PC-9 (cell line): ENCODE measurements around the gene CRTC3. TPM values are rescaled to one million over a fixed set of nuclear protein-coding genes. Genes with fewer than 3 reads are reported as not detected.

Source experiments
- BruUV-seq: library from RNA; stranded (reverse); fragments of 400-500 nt; replicated peaks from 2 replicates; lab custom pipeline; 2021; lab: Mats Ljungman, UMichigan
- CTCF ChIA-PET: fragments of 300-600 bp; sonication (Branson Sonifier 250); formaldehyde crosslinking; loops from one replicate; lab custom pipeline; 2022; ENCODE audit warnings: antibody characterized with exemption; lab: Charles Lee
- POLR2A ChIA-PET: fragments of 300-600 bp; sonication (Branson Sonifier 250); formaldehyde crosslinking; loops from one replicate; lab custom pipeline; 2022; ENCODE audit warnings: antibody characterized with exemption; ENCODE audit not compliant: unreplicated experiment; lab: Charles Lee
- DNase-seq, 2 experiments: peaks; one replicate each; pipeline versions ENCODE4 v3.0.0 to v3.0.0-alpha.2; 2015 to 2022; ENCODE audit warnings: mixed read lengths in 1 of 2
- H2AFZ ChIP-seq: fragments of 200-600 bp; sonication (generic); 2 replicates; pipeline ENCODE4 v1.8.1; 2017; ENCODE audit warnings: antibody characterized with exemption
- H3F3A ChIP-seq: fragments of 200-600 bp; sonication (generic); 2 replicates; pipeline ENCODE4 v1.8.1; 2017; ENCODE audit warnings: antibody characterized with exemption, mild to moderate bottlenecking, low read depth; ENCODE audit not compliant: insufficient read depth
- H3K27ac ChIP-seq: fragments of 200-600 bp; sonication (generic); 2 replicates; pipeline ENCODE4 v1.6.1; 2016; ENCODE audit warnings: mixed run types
- H3K27me3 ChIP-seq: fragments of 200-600 bp; sonication (generic); 2 replicates; pipeline ENCODE4 v1.6.1; 2016; ENCODE audit warnings: low read depth, mixed run types; ENCODE audit not compliant: insufficient read depth
- H3K36me3 ChIP-seq: fragments of 200-600 bp; sonication (generic); 2 replicates; pipeline ENCODE4 v1.6.1; 2016; ENCODE audit warnings: low read depth, mixed run types
- H3K4me1 ChIP-seq: fragments of 200-600 bp; sonication (generic); replicated peaks from 2 replicates; pipeline ENCODE4 v1.6.1; 2016; ENCODE audit warnings: mixed run types; ENCODE audit not compliant: insufficient read depth
- H3K4me2 ChIP-seq: fragments of 200-600 bp; sonication (generic); 2 replicates; pipeline ENCODE4 v1.6.1; 2017; ENCODE audit warnings: mixed run types
- H3K4me3 ChIP-seq: fragments of 200-600 bp; sonication (generic); 2 replicates; pipeline ENCODE4 v1.6.1; 2016; ENCODE audit warnings: mixed run types
- H3K79me2 ChIP-seq: fragments of 200-600 bp; sonication (generic); 2 replicates; pipeline ENCODE4 v1.6.1; 2017; ENCODE audit warnings: low read depth, mixed run types
- H3K9me2 ChIP-seq: fragments of 200-600 bp; sonication (generic); 2 replicates; pipeline ENCODE4 v1.8.1; 2017; ENCODE audit warnings: mild to moderate bottlenecking; ENCODE audit not compliant: insufficient read depth
- H3K9me3 ChIP-seq: fragments of 200-600 bp; sonication (generic); 2 replicates; pipeline ENCODE4 v1.8.1; 2016; ENCODE audit warnings: low read depth; ENCODE audit not compliant: insufficient read depth
- H4K20me1 ChIP-seq: fragments of 200-600 bp; sonication (generic); 2 replicates; pipeline ENCODE4 v1.8.1; 2017; ENCODE audit not compliant: insufficient read depth
- EZH2 ChIP-seq: fragments of 200-600 bp; sonication (generic); IDR thresholded peaks from 2 replicates; pipeline ENCODE4 v1.8.0; 2017; ENCODE audit warnings: antibody characterized with exemption, low read depth
- intact Hi-C: fragments of 100-400 bp; cut with micrococcal nuclease; formaldehyde crosslinking; loops from one replicate; pipeline ENCODE4 v1.10.0; 2022; ENCODE audit not compliant: unreplicated experiment
- total RNA-seq: library from RNA; stranded (reverse); gene quantifications from 2 replicates; pipeline ENCODE4 v1.2.3, GENCODE V29; 2021
- TF ChIP-seq, protein P1 (sequence below): fragments of 200-600 bp; sonication (generic); conservative IDR thresholded peaks from 2 replicates; pipeline ENCODE4 v1.6.1; 2017; ENCODE audit warnings: mixed run types, antibody characterized with exemption, mild to moderate bottlenecking, moderate library complexity

Gene CRTC3
- total RNA-seq, 1 experiment from 2014 or later: 18.6 TPM

DNA sequence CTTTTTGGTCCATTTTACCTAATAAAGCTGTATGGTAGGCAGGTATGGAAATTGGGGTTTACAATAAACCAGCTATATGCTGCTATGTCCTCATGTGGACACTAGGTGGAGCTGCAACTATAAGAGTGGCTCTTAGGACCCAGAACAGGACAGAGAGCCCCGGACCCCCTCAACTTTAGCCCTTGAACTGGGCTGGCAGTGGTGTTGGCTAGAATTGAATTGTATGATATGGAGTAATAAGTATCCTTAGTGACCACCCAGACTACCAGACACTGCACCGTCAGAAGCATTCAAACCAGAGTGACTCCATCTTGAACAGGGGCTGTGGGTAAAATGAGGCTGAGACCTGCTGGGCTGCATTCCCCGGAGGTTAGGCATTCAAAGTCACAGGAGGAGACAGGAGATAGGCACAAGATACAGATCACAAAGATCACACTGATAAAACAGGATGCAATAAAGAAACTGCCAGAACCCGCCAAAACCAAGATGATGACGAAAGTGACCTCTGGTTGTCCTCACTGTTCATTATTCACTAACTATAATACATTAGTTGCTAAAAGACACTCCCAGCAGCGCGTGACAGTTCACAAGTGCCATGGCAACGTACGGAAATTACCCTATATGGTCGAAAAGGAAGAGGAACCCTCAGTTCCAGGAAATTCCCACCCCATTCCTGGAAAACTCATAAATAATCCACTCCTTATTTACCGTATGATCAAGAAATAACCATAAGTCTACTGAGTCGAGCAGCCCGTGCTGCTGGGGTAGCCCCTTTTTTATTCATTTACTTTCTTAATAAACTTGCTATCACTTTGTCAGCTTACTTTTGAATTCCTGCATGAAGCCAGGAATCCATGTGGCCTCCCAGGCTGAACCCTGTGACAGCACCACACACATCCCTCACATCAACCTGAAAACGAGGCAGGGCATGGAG lies 118.7 kb downstream of the CRTC3 start:
- no TSS peak for BruUV-seq
- Histone ChIP-seq H3K4me1 (peaks cover 24% of the 10 kb centered on the region), H3K27ac (peak overlapping the region; percentile 41), H3K9me2 (no peaks in the 10 kb centered on the region), H3K27me3 (no peaks in the 10 kb centered on the region), H3K79me2 (no peaks in the 10 kb centered on the region), H3K4me3 (peak overlapping the region; percentile 21; the same call in 1 of the 2 replicates), H4K20me1 (no peaks in the 10 kb centered on the region), H3F3A (peaks cover 32% of the 10 kb centered on the region), H3K36me3 (no peaks in the 10 kb centered on the region), H3K4me2 (peak overlapping the region; percentile 77), H3K9me3 (no peaks in the 10 kb centered on the region), H2AFZ (peak overlapping the region; percentile 45; the same call in 1 of the 2 replicates)
- CTCF ChIA-PET: interaction anchor here (0.5 to 1.3 kb wide), 13 partner anchors 30 to 385 kb away, joined by 3 to 10 read pairs (median 3); partner anchors contain the start of genes BLM, UNC45A and VPS33B
- intact Hi-C loops: loop anchor here (1.0 to 5.0 kb wide), 6 partner anchors 45 to 355 kb away; no protein-coding TSS in a partner anchor
- peak; percentile 41 to 69 for DNase-seq
- TF ChIP-seq, protein P1, sequence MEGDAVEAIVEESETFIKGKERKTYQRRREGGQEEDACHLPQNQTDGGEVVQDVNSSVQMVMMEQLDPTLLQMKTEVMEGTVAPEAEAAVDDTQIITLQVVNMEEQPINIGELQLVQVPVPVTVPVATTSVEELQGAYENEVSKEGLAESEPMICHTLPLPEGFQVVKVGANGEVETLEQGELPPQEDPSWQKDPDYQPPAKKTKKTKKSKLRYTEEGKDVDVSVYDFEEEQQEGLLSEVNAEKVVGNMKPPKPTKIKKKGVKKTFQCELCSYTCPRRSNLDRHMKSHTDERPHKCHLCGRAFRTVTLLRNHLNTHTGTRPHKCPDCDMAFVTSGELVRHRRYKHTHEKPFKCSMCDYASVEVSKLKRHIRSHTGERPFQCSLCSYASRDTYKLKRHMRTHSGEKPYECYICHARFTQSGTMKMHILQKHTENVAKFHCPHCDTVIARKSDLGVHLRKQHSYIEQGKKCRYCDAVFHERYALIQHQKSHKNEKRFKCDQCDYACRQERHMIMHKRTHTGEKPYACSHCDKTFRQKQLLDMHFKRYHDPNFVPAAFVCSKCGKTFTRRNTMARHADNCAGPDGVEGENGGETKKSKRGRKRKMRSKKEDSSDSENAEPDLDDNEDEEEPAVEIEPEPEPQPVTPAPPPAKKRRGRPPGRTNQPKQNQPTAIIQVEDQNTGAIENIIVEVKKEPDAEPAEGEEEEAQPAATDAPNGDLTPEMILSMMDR: peak; percentile 97
- no peak for TF ChIP-seq EZH2
- POLR2A ChIA-PET: interaction anchor here (0.6 to 0.7 kb wide), 2 partner anchors 282 to 346 kb away, joined by 3 to 7 read pairs; no protein-coding TSS in a partner anchor

DNA sequence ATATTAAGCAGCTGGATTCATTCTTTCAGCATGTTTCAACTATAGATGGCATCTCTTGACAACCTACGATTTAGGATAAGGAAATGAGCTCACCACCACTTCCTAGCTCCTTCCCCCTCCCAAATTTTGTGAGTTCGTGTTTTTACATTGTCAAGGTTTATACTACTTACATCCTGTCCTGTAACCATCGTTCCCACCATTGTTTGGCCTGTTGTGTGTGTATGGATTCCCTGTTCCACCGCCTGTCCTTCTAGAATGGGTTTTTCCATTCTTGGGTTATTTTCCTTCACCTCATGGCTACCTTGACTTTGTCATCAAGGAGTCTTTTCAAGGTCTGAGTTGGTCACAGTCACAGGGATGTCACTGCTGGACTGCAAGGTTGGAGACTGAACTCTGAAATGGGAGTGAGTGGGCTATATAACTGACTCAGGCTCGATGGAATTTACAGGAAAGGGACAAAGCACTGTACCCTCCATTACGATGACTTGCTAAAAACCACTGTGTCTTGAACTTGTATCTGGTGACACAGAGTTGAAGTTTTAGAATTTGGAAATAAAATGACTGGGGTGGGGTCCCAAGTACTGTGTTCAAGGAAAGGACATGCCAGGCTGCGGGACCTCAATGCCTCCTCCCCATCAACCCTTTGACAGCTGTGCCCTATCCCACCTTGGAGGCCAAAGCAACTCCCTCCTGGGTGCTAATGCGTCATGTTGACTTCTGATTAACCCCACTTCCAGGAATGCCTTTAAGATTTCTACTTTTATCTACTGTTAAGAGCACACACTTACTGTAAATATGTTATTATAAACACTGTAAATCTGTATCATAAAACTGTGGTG lies 120.6 kb downstream of the CRTC3 start:
- Histone ChIP-seq H3K36me3 (no peaks in the 10 kb centered on the region), H2AFZ (no peak overlapping the region), H3K4me1 (peaks cover 24% of the 10 kb centered on the region), H3K27ac (no peak overlapping the region), H3K4me3 (no peak overlapping the region), H3K9me3 (no peaks in the 10 kb centered on the region), H3K4me2 (no peak overlapping the region), H3K27me3 (no peaks in the 10 kb centered on the region), H3F3A (peaks cover 24% of the 10 kb centered on the region), H4K20me1 (no peaks in the 10 kb centered on the region), H3K9me2 (no peaks in the 10 kb centered on the region), H3K79me2 (no peaks in the 10 kb centered on the region)
- ChIA-PET POLR2A (interaction anchor here (0.7 kb wide), 2 partner anchors 36 to 284 kb away, joined by 4 read pairs; no protein-coding TSS in a partner anchor), CTCF (interaction anchor here (0.5 to 0.6 kb wide), 3 partner anchors 343 to 1682 kb away, joined by 3 to 7 read pairs (median 4); no protein-coding TSS in a partner anchor)
- DNase-seq: no peak
- no TSS peak for BruUV-seq
- no peak for TF ChIP-seq EZH2
- TF ChIP-seq, protein P1: no peak
- intact Hi-C loops: no loop called here
